Heart left ventricle (tissue), 16 donors: ENCODE measurements around the gene PCDHA1. TPM values are rescaled to one million over a fixed set of nuclear protein-coding genes. Genes with fewer than 3 reads are reported as not detected.

Source experiments
- ATAC-seq, 4 donors: fragments of 200-7000 bp; cut with Tn5 transposase; one replicate each; pipeline ENCODE4 v1.9.1; 2020 to 2022; ENCODE audit warnings: moderate library complexity in 4 of 4, mild to moderate bottlenecking in 3 of 4, moderate number of reproducible peaks in 1 of 4
- DNase-seq, 5 donors: peaks; one replicate each; pipeline ENCODE4 v3.0.0-alpha.2; 2020
- H3K27ac ChIP-seq, 12 donors: fragments of 200-600 bp; sonication (generic) in 4 of 12; one replicate each; pipeline versions ENCODE4 v1.5.0 to v1.8.0; 2016 to 2022; ENCODE audit warnings: mild to moderate bottlenecking in 2 of 12
- H3K27me3 ChIP-seq, 9 donors: fragments of 200-600 bp; sonication (generic) in 2 of 9; one replicate each; pipeline versions ENCODE4 v1.5.1 to v1.8.0; 2016 to 2022; ENCODE audit warnings: mild to moderate bottlenecking in 3 of 9
- H3K36me3 ChIP-seq, 9 donors: fragments of 200-600 bp; sonication (generic) in 2 of 9; one replicate each; pipeline versions ENCODE4 v1.5.0 to v1.8.0; 2018 to 2022; ENCODE audit warnings: mild to moderate bottlenecking in 2 of 9
- H3K4me1 ChIP-seq, 12 donors: fragments of 200-600 bp; sonication (generic) in 4 of 12; one replicate each; pipeline versions ENCODE4 v1.5.0 to v1.8.0; 2016 to 2022; ENCODE audit warnings: mild to moderate bottlenecking in 3 of 12
- H3K4me3 ChIP-seq, 12 donors: fragments of 200-600 bp; sonication (generic) in 4 of 12; one replicate each; pipeline versions ENCODE4 v1.5.0 to v1.8.0; 2017 to 2022; ENCODE audit warnings: mild to moderate bottlenecking in 9 of 12, moderate library complexity in 4 of 12
- H3K9me3 ChIP-seq, 12 donors: fragments of 200-600 bp; sonication (generic) in 4 of 12; one replicate each; pipeline versions ENCODE4 v1.5.0 to v1.8.0; 2016 to 2022; ENCODE audit warnings: mild to moderate bottlenecking in 1 of 12
- POLR2A ChIP-seq, 2 donors: fragments of 450-650 bp; IDR thresholded peaks; one replicate each; pipeline ENCODE4 v1.6.1; 2017; ENCODE audit warnings: antibody characterized with exemption in 2 of 2, mild to moderate bottlenecking in 2 of 2, moderate library complexity in 2 of 2
- WGBS, 4 donors: extraction: QIAGEN DNeasy Blood & Tissue Kit in 2 of 4; methylation state at CpG; one replicate each; pipeline versions ENCODE4 v1.1.5 to v1.1.7; 2013 to 2018; 5-methylcytosine and 5-hydroxymethylcytosine counted together
- intact Hi-C, 10 donors: fragments of 100-400 bp; cut with DNase I; formaldehyde crosslinking; loops; one replicate each; pipeline versions ENCODE4 v1.11.1 to v1.14.2; 2022
- polyA plus RNA-seq, 2 donors: library from polyadenylated mRNA; stranded (reverse); fragments of 200-250 nt; gene quantifications; one replicate each; pipeline ENCODE4 v1.2.3, GENCODE V29; 2013
- total RNA-seq, 9 donors: library from RNA; depleted of rRNA in 2 of 9; stranded (reverse); fragments of >200 nt in 2 of 9; fragmentation: NEBNext Ultra II Directional in 3 of 9; extraction: Animal tissue kit (Norgen Biotek cat#: 25700) in 3 of 9; gene quantifications; one replicate each; pipeline versions ENCODE4 v1.1.0 to v1.2.4, GENCODE V29; 2016 to 2023
- TF ChIP-seq, protein P1 (sequence below), 12 donors: fragments of 200-600 bp; sonication (generic) in 4 of 12; IDR thresholded peaks; one replicate each; pipeline versions ENCODE4 v1.5.0 to v1.8.0; 2018 to 2022; ENCODE audit warnings: antibody characterized with exemption in 12 of 12, mild to moderate bottlenecking in 5 of 12
- donor health status: ischemic (EF 13 %, LVEDD 7.1; RV severe dilation, severe dysfunction).
- donor health status: healthy with polysubstance abuse.
- donor health status: DM: no; HTN: yes; CAD: no.
- donor health status: DM: no; HTN: no; CAD: no.
- donor health status: ischemic (EF 25% LVEDD 6.9; RV normal size, moderate dysfunction).
- donor health status: ischemic (EF 25% LVEDD 5.7; RV mildly dilated, moderate dysfunction).
- donor health status: healthy.
- donor health status: DM: yes; HTN: yes; CAD: no.
- donor health status: ischemic (EF 35%, LVEDD 5.7; RV mildly dilated, moderate dysfunction).
- donor health status: nonischemic (EF 11% LVEDD 7.7; RV severe dilation, severe dysfunction).
- donor health status: DM: yes; HTN: yes; CAD: no.
- donor health status: PGD.
- donor health status: ischemic (EF 29% LVEDD 5.4; RV normal size, mild dysfunction).
- donor health status: nonischemic (EF 23%, LVEDD 6.1; RV moderate dilation, normal function).

Gene PCDHA1
- total and polyA plus RNA-seq, 11 donors = 0.08 TPM; not detected in 10

DNA sequence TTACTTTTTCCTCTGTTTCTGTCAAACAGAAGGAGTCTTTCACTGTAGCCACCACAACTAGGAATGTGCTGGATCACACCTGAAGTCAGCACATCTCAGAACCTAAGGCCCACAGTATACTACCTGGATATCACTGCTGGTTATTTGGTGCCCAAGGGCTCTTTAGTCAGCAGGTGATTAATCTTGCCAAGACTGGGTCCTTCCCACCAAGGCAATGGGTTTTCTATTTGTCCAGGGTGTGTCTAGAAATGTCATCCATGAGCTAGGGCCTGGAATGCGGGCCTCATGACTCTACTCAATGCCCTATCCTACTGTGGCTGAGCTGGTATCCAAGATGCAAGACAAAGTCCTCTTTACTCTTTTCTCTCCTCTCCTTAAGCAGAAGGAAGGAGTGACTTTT lies 130.4 kb downstream of the PCDHA1 start:
- peaks cover 0 to 10% (median 0%) of the 10 kb centered on the region in 9 donors for H3K27me3 ChIP-seq
- TF ChIP-seq POLR2A (IDR thresholded peaks at IDR 0.05) = no peak
- TF ChIP-seq, protein P1, sequence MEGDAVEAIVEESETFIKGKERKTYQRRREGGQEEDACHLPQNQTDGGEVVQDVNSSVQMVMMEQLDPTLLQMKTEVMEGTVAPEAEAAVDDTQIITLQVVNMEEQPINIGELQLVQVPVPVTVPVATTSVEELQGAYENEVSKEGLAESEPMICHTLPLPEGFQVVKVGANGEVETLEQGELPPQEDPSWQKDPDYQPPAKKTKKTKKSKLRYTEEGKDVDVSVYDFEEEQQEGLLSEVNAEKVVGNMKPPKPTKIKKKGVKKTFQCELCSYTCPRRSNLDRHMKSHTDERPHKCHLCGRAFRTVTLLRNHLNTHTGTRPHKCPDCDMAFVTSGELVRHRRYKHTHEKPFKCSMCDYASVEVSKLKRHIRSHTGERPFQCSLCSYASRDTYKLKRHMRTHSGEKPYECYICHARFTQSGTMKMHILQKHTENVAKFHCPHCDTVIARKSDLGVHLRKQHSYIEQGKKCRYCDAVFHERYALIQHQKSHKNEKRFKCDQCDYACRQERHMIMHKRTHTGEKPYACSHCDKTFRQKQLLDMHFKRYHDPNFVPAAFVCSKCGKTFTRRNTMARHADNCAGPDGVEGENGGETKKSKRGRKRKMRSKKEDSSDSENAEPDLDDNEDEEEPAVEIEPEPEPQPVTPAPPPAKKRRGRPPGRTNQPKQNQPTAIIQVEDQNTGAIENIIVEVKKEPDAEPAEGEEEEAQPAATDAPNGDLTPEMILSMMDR (IDR thresholded peaks at IDR 0.05) = no peak
- H3K36me3 ChIP-seq = no peaks in the 10 kb centered on the region
- H3K4me1 ChIP-seq = no peaks in the 10 kb centered on the region
- intact Hi-C loops = no loop called here
- H3K27ac ChIP-seq = no peak overlapping the region
- no peak for DNase-seq
- ATAC-seq = no peak
- 56 to 90% (median 70%) methylated on average over 1 of the region's 1 CpG for WGBS, 4 donors
- peaks cover 0 to 25% (median 2%) of the 10 kb centered on the region in 12 donors for H3K9me3 ChIP-seq
- no peak overlapping the region for H3K4me3 ChIP-seq

DNA sequence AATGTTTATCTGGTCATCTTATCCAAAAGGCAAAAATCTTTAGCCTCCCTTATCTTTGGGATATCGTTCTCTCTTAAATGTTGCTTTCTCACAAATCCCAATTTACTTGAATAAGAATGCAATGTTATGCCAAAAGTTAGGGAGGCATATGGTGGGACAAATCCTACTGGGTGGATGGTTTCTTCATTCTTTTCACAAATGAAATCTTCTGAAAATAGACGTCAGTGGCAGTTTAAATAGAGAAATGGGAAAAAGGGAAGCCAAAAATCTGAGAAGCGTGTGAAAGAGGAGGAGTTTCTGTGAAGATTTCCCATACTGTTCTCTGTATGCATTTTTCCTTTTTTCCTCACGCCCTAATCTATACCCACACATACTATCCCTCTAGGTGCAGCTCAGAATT lies 137.7 kb downstream of the PCDHA1 start:
- H3K4me3 ChIP-seq = no peak overlapping the region
- intact Hi-C loops = no loop called here
- ATAC-seq (no peak), DNase-seq (no peak)
- H3K9me3 ChIP-seq = peaks cover 0 to 4% (median 0%) of the 10 kb centered on the region in 12 donors
- peaks cover 12 to 68% (median 45%) of the 10 kb centered on the region in 9 donors for H3K27me3 ChIP-seq
- no peak for TF ChIP-seq POLR2A (IDR thresholded peaks at IDR 0.05)
- TF ChIP-seq, protein P1 (IDR thresholded peaks at IDR 0.05) = no peak
- no peak overlapping the region for H3K27ac ChIP-seq
- 52 to 60% (median 58%) methylated on average over 4 of the region's 4 CpGs for WGBS, 4 donors
- H3K4me1 ChIP-seq = peaks cover 0 to 19% (median 4%) of the 10 kb centered on the region in 12 donors
- H3K36me3 ChIP-seq = no peaks in the 10 kb centered on the region

DNA sequence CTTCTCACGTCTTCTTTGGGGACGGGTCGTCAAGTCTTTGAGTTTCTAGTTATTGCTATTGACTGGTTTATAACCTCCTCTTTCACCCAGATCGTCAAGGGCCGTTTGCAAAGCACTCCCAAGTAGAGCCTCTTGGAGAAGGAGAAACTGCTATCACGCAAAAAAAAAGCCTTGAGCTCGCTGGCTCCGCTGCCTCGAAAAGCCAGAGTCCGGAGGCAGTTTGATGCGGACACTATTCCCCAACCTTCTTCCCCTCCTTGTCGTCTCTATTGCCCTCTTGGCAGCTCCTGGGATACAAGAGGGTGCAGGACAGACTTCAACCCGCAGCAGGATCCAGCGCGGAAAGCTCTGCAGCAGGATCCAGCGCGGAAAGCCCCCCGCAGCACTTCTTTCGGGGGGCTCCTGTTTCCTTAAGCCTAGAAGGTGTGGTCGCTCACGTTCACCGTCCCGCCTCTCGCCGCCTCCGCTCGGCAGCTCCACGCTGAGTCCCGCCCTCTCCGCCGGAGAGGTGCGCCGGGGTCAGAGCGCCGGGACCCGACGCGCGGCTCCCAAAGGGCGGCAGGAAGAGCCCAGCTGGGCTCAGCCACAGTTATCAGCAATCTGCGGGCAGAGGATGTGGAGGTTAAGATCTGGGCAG lies 140.0 kb downstream of the PCDHA1 start, which contains the start of gene PCDHAC1:
PCDHAC1 (plus strand) TSS at position 494 of the 637 bp plus-strand sequence. CDS start 594 bp downstream, outside the sequence.
- TF ChIP-seq, protein P1 (IDR thresholded peaks at IDR 0.05) = no peak
- no peak for TF ChIP-seq POLR2A (IDR thresholded peaks at IDR 0.05)
- 2 to 6% (median 3%) methylated on average over 19 to 41 of the region's 41 CpGs for WGBS, 4 donors
- ATAC-seq = peak in 3 of 4 donors; percentile 11 to 69 (median 63)
- DNase-seq = no peak
- Histone ChIP-seq H3K27ac (no peak within 1 kb of the TSS), H3K27me3 (peaks cover 12 to 82% (median 51%) of the 10 kb centered on the region in 9 donors), H3K4me1 (peaks cover 0 to 19% (median 4%) of the 10 kb centered on the region in 12 donors), H3K36me3 (no peaks in the 10 kb centered on the region), H3K4me3 (peak within 1 kb of the TSS; percentile 11 to 59 (median 47)), H3K9me3 (no peaks in the 10 kb centered on the region)
- intact Hi-C loops = loop anchor here in 4 of 10 donors (2.0 to 5.0 kb wide), 3 partner anchors 115 to 117 kb away; no protein-coding TSS in a partner anchor

DNA sequence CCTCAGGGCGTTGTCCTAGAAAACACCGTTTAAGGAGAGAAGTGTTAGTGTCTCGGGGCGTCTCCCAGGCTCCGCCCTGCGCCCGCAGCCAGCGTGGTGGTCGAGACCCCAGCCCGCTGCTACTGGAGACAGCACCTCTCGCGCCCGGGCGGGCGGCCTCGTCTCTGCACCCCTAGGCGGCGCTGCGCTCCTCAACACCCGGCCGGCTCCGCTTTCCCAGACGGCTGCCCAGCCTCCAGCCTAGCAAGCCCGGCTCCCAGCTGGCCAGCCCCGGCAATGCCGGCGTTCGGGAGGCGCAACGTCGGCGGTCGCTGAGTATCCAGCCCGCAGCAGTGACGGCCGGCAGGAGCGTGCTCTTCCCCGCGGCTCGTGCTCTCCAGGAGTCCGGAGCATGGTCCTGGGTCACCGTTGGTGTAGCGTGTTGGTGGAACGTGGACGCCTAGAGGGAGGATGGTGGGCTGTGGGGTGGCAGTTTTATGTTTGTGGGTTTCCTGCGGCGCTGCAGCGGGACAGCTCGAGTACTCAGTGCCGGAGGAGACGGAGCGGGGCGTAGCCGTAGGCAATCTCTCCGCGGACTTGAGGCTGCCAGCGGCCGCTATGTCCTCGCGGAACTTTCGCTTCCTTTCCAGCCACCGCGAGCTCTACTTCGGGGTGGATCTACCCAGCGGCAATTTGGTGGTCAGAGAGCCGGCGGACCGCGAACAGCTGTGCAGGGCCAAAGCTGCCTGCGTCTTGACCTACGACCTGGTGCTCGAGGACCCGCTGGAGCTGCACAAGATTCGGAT lies 140.7 kb downstream of the PCDHA1 start:
- Histone ChIP-seq H3K27me3 (peaks cover 9 to 89% (median 51%) of the 10 kb centered on the region in 9 donors), H3K9me3 (no peaks in the 10 kb centered on the region), H3K36me3 (no peaks in the 10 kb centered on the region), H3K4me3 (peak overlapping the region; percentile 11 to 59 (median 47)), H3K27ac (no peak overlapping the region), H3K4me1 (peaks cover 0 to 19% (median 4%) of the 10 kb centered on the region in 12 donors)
- intact Hi-C loops = loop anchor here in 4 of 10 donors (2.0 to 5.0 kb wide), 3 partner anchors 114 to 116 kb away; no protein-coding TSS in a partner anchor
- ATAC-seq (peak in 3 of 4 donors; percentile 87 to 94 (median 91)), DNase-seq (peak; percentile 56 to 84 (median 66))
- TF ChIP-seq POLR2A (IDR thresholded peaks at IDR 0.05) = no peak
- TF ChIP-seq, protein P1 (IDR thresholded peaks at IDR 0.05) = peak; percentile 50 to 80 (median 62)
- 1 to 2% (median 2%) methylated on average over 52 to 74 of the region's 74 CpGs for WGBS, 4 donors
